K562 (cell line): ENCODE results near the gene TFAP2A. TPM values are rescaled to one million over a fixed set of nuclear protein-coding genes. Genes with fewer than 3 reads are reported as not detected.

Experiments
- FOXO4 ChIP-seq: fragments of 450-650 bp; formaldehyde crosslinking; IDR thresholded peaks from 2 replicates; pipeline ENCODE4 v1.4.0; 2020; ENCODE audit warnings: mild to moderate bottlenecking, moderate library complexity
- FOXP1 ChIP-seq: sonication (generic); formaldehyde crosslinking; IDR thresholded peaks from 2 replicates; pipeline ENCODE4 v1.8.0; 2022; ENCODE audit warnings: mild to moderate bottlenecking, missing genetic modification reagents
- HES1 ChIP-seq: fragments of 450-650 bp; IDR thresholded peaks from 2 replicates; pipeline ENCODE4 v1.6.1; 2016; ENCODE audit warnings: low read depth, mild to moderate bottlenecking, moderate library complexity
- HOXB6 ChIP-seq: fragments of 250-450 bp; sonication (Bioruptor Pico); IDR thresholded peaks from 2 replicates; pipeline ENCODE4 v1.5.1; 2022; ENCODE audit warnings: mild to moderate bottlenecking, borderline replicate concordance
- KAT2B ChIP-seq: IDR thresholded peaks from one replicate; pipeline ENCODE4 v1.6.1; 2012; ENCODE audit warnings: low read depth, mild to moderate bottlenecking, control low read depth, inconsistent platforms, low read length, moderate library complexity
- KDM1A ChIP-seq, 2 experiments: fragments of 450-650 bp; IDR thresholded peaks; 2 replicates each; pipeline ENCODE4 v1.6.1; 2016; ENCODE audit warnings: mild to moderate bottlenecking in 2 of 2
- LEF1 ChIP-seq: fragments of 450-650 bp; IDR thresholded peaks from 2 replicates; pipeline ENCODE4 v1.6.1; 2016; ENCODE audit warnings: mild to moderate bottlenecking
- NFIX ChIP-seq: fragments of 250-450 bp; sonication (Bioruptor Pico); IDR thresholded peaks from 2 replicates; pipeline ENCODE4 v1.4.0; 2020; ENCODE audit warnings: low read depth, mild to moderate bottlenecking, moderate library complexity
- PBX2 ChIP-seq, 2 experiments: IDR thresholded peaks in 1 of 2; conservative IDR thresholded peaks in 1 of 2; 2 replicates each; pipeline ENCODE4 v1.6.1; 2016; ENCODE audit warnings: low read depth in 2 of 2, mild to moderate bottlenecking in 1 of 2, missing compliant biosample characterization in 1 of 2, missing genetic modification characterization in 1 of 2, moderate library complexity in 1 of 2
- PHF20 ChIP-seq: fragments of 450-650 bp; IDR thresholded peaks from 2 replicates; pipeline ENCODE4 v1.6.1; 2018; ENCODE audit not compliant: partially characterized antibody
- PHTF2 ChIP-seq: fragments of 250-450 bp; sonication (Bioruptor Pico); IDR thresholded peaks from 2 replicates; pipeline ENCODE4 v1.5.0; 2021; ENCODE audit warnings: mild to moderate bottlenecking
- SIN3B ChIP-seq: fragments of 450-650 bp; IDR thresholded peaks from 2 replicates; pipeline ENCODE4 v1.6.1; 2017; ENCODE audit warnings: low read depth, mild to moderate bottlenecking, moderate library complexity
- SMAD3 ChIP-seq: fragments of 450-650 bp; formaldehyde crosslinking; conservative IDR thresholded peaks from 2 replicates; pipeline ENCODE4 v1.4.0; 2020; ENCODE audit warnings: mild to moderate bottlenecking
- TAF9B ChIP-seq: fragments of 450-650 bp; IDR thresholded peaks from 2 replicates; pipeline ENCODE4 v1.6.1; 2018; ENCODE audit warnings: mild to moderate bottlenecking; ENCODE audit not compliant: partially characterized antibody
- ZBTB8A ChIP-seq: fragments of 450-650 bp; IDR thresholded peaks from 2 replicates; pipeline ENCODE4 v1.6.1; 2018; ENCODE audit warnings: mild to moderate bottlenecking, moderate library complexity; ENCODE audit not compliant: partially characterized antibody
- ZNF311 ChIP-seq: fragments of 250-450 bp; sonication (Bioruptor Pico); IDR thresholded peaks from 2 replicates; pipeline ENCODE4 v1.4.0; 2020; ENCODE audit warnings: mild to moderate bottlenecking, moderate library complexity
- ZNF316 ChIP-seq: fragments of 450-650 bp; IDR thresholded peaks from 2 replicates; pipeline ENCODE4 v1.6.1; 2016
- ZNF696 ChIP-seq: fragments of 250-450 bp; sonication (Bioruptor Pico); conservative IDR thresholded peaks from 2 replicates; pipeline ENCODE4 v1.4.0; 2020; ENCODE audit warnings: mild to moderate bottlenecking, moderate library complexity
- polyA plus RNA-seq, 8 experiments: library from polyadenylated mRNA; depleted of rRNA in 4 of 8; stranded (reverse) in 5 of 8; unstranded in 3 of 8; fragments of >200 nt; fragmentation: Nextera tagmentation in 2 of 8; fragmentation: Illumina TruSeq in 1 of 8; extraction: Ambion mirVana in 2 of 8; extraction: Trizol in 1 of 8; gene quantifications; 2 replicates each; pipeline versions ENCODE4 v1.2.1 to v1.2.3, GENCODE V29; 2011 to 2014; ENCODE audit warnings: inconsistent platforms in 1 of 8, missing spikeins in 1 of 8
- total RNA-seq, 7 experiments: library from RNA; depleted of rRNA in 6 of 7; stranded (reverse); fragments of >200 nt in 6 of 7; fragmentation: Illumina TruSeq in 2 of 7; extraction: Trizol in 2 of 7; gene quantifications; 2 replicates each; pipeline versions ENCODE4 v1.2.1 to v1.2.3, GENCODE V29; 2011 to 2021; ENCODE audit warnings: low replicate concordance in 1 of 7

TFAP2A gene
- total and polyA plus RNA-seq, 9 of the 15 experiments (the other 6 are each of a cell fraction or from before 2014, with no cell fraction given) = 0.14 to 0.53 (median 0.19) TPM; not detected in 1

- no peak for TF ChIP-seq ZNF696 (CRISPR knock-in tag)
- TF ChIP-seq ZNF311 = peak; percentile 65; the same call in 1 of the 2 replicates
- TF ChIP-seq PHF20 = no peak
- no peak for TF ChIP-seq TAF9B
- TF ChIP-seq FOXP1 (CRISPR knock-in tag) = no peak
- TF ChIP-seq ZNF316 = no peak
- peak; percentile 85 to 86 for TF ChIP-seq KDM1A (IDR thresholded peaks at IDR 0.05)
- TF ChIP-seq SIN3B = no peak
- no peak for TF ChIP-seq NFIX (CRISPR knock-in tag)
- no peak for TF ChIP-seq PBX2 (CRISPR knock-in tag; IDR thresholded peaks at IDR 0.05; ENCODE audit: low read depth)
- no peak for TF ChIP-seq PBX2 (tag; conservative IDR thresholded peaks at IDR 0.05; ENCODE audit: low read depth)
- 0 out of 2 replicates have a peak, but pooled peaks have one; percentile 20 for TF ChIP-seq LEF1
- no peak for TF ChIP-seq KAT2B
- no peak for TF ChIP-seq SMAD3 (CRISPR knock-in tag)
- TF ChIP-seq HOXB6 = no peak
- TF ChIP-seq HES1 = no peak
- no peak for TF ChIP-seq FOXO4 (CRISPR knock-in tag)
- TF ChIP-seq PHTF2 = no peak
- TF ChIP-seq ZBTB8A = no peak
These were observed 12.1 kb downstream of the TFAP2A start (continued) for GRCh38 chr6:10402648-10403311.
